ENCODE data around the gene LDLRAD1.
A peak's percentile ranks its signal among the peaks of the same experiment; 100 is the strongest.
"Not testable (repeated sequence)": the region's sequence is repeated elsewhere in the genome, so short reads cannot be mapped to it uniquely, and the experiment has no call there.

The LDLRAD1 gene

DNA sequence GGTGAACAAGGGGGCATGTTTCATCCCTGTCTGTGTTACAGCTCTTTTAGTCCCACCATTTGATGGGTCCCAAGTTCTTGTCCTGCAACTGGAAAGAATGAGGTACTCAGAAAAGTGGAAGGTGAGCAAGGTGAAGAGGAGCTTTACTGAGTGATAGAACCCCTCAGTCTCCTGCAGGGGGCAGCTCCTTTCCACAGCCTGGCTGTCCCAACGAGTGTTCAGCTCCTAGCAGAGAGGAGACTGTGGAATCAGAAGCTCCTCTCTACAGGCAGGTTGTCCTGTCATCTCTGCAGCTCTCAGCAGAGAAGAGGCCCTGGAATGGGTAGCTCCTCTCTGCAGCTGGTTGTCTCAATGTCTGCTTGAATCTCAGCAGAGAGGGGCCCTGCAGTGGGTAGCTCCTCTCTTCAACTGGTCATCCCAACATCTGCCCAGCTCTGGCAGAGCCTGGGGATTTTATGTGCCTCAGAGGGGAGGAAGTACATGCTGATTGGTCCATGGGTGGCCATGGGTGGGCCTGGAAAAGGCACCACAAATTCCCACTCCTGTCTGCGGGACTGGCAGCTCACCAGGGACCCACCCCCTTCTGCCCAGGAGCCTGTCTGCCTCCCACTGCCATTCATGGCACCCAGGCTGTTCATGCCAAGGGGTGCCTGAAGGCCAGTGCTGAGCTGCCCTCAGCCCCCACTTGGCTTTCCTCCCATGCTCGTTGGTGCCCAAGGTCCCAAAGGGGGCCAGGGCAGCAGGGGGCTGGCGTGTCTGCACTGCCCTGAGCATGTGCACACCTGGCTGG lies 25.7 kb downstream of the LDLRAD1 start:
- no peak for DNase-seq (ENCODE audit: low read depth in 2 of 2)

DNA sequence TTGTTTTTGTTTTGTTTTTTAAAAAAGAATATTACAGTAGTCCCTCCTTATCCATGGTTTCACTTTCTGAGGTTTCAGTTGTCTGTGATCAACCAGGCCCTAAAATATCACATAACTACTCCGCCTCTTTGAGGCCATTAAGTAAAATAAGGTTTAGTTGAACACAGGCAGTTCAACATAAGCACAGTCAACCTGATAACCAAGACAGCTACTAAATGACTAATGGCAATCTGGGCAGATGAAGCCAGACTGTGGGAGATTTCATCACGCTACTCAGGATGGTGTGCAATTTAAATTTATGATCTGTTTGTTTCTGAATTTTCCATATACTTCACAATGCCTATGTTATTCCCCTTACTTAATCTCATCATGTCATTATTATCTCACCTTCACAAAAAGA lies 30.1 kb downstream of the LDLRAD1 start:
- no peak for DNase-seq (ENCODE audit: low read depth in 2 of 2)

DNA sequence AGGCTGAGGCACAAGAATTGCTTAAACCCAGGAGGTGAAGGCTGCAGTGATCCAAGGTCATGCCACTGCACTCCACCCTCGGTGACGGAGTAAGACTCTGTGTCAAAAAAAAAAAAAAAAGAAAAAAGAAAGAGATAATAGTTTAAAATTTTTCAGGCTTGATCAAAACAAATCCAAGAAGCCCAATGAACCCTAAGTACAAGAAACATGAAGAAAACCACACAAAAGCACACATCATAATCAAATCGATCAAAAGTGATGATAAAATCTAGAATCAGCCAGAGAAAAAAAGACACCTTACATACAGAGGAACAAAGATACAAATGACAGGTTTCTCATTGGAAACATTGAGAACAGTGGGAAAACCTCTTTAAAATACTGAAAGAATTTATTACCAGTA lies 31.5 kb downstream of the LDLRAD1 start:
- no peak for DNase-seq (ENCODE audit: low read depth in 2 of 2)

DNA sequence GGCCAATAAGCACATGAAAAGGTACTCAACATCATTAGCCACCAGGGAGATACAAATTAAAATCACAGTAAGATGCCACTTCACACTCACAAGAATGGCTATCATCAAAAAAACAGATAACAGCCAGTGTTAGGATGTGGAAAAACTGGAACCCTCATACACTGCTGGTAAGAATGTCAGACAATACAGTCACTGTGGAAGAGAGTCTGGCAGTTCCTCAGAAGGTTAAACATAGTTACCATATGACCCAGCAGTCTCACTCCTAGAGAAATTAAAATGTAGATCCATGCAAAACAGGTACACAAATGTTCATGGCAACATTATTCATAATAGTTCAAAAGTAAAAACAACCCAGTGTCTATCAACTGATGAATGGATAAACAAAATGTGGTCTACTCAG lies 33.3 kb downstream of the LDLRAD1 start:
- no peak for DNase-seq (ENCODE audit: low read depth in 2 of 2)

DNA sequence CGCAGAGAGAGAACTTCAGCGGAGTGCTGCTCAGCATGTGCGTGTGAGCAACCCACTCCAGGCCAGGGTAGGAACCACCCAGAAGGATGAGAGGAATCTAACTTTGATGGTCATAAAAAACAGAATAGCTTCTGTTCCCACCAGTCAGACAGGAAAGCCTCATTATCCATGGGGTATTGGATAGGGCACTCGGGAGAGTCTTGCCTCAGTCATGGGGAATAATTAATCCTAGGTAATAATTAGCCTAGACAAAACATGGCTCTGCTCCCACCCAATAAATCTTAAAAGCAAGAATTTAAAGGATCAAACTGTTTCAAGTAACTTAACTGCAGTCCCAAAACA lies 35.3 kb downstream of the LDLRAD1 start:
- DNase-seq (ENCODE audit: low read depth in 2 of 2), result no peak

DNA sequence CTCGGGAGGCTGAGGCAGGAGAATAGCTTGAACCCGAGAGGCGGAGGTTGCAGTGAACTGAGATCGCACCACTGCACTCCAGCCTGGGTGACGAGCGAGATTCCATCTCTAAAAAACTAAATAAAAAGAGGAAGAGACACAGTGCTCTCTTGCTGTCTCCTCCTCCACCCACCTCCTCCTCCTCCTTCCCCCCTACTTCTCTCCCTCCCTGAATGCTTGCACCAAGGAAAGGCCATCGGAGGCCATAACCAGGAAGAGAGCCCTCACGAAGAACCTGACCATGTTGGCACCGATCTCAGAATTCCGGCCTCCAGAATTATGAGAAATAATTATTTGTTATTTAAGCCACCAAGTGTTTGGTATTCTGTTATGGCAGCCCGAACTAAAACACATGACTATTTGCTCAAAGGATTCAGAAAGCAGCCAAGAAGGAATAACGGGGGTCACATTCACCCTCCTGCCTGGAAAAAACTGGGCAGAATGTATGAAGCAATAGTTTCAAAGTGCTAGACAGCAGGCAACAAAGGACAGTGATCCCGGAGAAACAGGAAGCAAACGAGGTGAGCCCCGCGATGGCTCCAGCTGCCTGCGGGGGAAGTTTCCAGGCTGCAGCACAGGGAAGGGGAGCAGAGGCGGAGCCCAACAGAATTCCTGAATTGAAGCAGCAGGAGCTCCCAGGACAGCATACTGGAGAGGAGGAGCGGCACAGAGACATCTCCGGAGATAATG lies 35.8 kb downstream of the LDLRAD1 start:
- DNase-seq (ENCODE audit: low read depth in 2 of 2), result peak; percentile 8 to 13

DNA sequence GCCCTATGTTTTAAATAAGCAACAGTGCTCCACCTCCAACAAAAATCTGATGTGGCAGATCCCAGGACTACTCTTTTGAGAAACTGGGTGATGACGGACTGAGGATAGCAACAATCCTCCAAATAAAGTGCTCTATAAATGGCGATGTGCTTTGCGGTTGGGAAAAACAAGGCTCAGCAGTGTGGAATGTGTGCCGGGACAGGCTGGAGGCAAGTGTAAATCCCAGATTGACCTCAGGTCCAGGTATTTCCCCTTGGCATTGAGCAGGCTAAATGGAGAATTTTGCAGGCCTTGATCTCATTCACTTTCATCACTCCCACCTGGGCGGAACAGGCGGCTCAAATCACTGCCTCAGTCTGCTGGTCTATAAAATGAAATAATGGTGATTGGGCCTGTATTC lies 36.8 kb downstream of the LDLRAD1 start:
- DNase-seq (ENCODE audit: low read depth in 2 of 2), result no peak

- DNase-seq (ENCODE audit: low read depth in 2 of 2), result no peak
Measured at GRCh38 chr1:53979712-53980450, 38.1 kb downstream of the LDLRAD1 start.

DNA sequence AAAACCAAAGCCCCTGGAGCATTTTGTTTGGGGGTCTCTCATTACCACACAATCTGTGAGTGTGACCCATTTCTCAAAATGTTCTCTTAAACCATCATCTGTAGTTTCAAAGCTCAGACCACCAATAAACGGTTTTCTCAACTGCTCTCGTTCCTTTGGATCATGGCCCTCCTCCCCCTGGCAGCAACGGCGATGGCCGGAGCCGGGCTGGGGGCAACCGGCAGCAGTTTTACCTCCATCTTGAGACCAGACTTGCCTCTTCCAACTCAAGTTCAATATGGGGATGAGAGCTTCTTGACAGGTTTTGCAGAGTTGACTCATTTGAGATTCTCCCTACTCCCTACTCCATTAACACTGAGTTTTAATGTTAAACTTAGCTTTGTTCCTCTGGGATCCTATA lies 42.1 kb downstream of the LDLRAD1 start:
- no peak for DNase-seq (ENCODE audit: low read depth in 2 of 2)

- DNase-seq (ENCODE audit: low read depth in 2 of 2), result no peak
Measured at GRCh38 chr1:53971718-53972117, 46.3 kb downstream of the LDLRAD1 start.

DNA sequence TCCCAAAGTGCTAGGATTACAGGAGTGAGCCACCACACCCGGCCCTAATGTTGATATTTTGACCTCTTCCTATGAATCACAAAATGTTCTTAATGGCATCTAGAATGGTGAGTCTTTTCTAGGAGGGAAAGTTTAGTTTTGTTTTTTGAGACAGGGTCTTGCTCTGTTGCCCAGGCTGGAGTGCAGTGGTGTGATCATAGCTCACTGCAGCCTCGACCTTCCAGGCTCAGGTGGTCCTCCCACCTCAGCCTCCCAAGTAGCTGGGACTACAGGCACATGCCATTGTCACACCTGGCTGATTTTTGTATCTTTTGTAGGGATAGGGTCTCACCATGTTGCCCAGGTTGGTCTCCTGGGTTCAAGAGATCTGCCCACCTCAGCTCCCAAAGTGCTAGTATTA lies 48.7 kb downstream of the LDLRAD1 start:
- not testable (repeated sequence) for DNase-seq (ENCODE audit: low read depth in 2 of 2)

GRCh38 chr1:53968125-53968513 lies 49.9 kb downstream of the LDLRAD1 start:
- DNase-seq (ENCODE audit: low read depth in 2 of 2), result no peak

GRCh38 chr1:53967409-53968124 lies 50.4 kb downstream of the LDLRAD1 start:
- no peak for DNase-seq (ENCODE audit: low read depth in 2 of 2)

DNA sequence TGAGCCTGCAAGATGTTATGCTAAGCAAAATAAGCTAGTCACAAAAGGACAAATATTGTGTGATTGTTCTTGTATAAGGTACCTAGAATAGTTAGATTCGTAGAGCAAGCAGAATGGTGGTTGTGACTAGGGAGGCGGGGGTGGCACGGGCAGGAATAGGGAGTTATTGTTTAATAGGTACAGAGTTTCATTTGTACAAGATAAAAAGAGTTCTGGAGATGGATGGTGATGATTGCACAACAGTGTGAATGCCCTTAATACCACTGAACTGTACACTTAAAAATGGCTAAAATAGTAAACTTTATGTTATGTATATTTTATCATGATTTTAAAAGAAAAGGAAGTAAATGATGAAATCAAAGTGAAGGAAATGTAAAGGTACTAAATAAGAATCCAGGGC lies 51.2 kb downstream of the LDLRAD1 start:
- DNase-seq (ENCODE audit: low read depth in 2 of 2), result no peak

DNA sequence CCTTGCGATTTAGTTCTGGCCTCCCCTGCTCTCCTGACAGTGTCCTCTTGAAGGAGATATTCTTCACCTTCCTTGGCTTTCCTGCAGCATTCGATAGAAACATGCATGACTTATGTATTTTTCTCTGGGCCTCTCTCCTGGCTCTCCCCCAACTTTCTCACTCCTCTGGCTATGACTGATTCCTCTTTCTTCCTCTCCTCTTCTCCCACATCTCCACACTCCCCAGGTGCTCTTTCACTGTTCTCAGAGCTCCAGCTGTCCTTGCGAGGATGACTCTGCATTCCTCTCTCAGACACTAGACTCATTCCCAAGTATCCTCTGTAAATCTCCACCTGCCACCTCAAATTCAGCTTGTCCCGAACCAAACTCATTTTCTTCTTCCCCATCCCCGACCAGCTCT lies 53.9 kb downstream of the LDLRAD1 start:
- DNase-seq (ENCODE audit: low read depth in 2 of 2), result no peak

GRCh38 chr1:53963460-53963859 lies 54.5 kb downstream of the LDLRAD1 start:
- no peak for DNase-seq (ENCODE audit: low read depth in 2 of 2)

DNA sequence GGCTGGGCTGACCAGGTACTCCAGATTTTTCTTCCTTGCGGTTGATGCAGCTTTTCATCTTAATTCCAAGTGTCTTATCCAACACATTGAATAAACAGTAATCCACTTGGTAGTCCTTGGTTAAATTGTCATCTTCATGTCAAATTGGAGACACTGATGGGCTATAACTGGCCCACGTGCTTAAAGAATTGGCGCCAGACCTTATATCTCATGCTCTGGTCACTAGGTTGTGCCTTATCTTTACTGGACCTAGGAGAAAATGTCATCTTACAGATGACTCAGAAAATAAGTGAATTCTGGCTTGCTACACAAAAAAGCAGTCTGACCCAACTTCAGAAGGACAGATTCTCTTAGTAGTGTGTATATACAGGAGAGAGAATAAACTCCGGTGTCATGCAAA lies 55.6 kb downstream of the LDLRAD1 start:
- DNase-seq (ENCODE audit: low read depth in 2 of 2), result no peak

DNA sequence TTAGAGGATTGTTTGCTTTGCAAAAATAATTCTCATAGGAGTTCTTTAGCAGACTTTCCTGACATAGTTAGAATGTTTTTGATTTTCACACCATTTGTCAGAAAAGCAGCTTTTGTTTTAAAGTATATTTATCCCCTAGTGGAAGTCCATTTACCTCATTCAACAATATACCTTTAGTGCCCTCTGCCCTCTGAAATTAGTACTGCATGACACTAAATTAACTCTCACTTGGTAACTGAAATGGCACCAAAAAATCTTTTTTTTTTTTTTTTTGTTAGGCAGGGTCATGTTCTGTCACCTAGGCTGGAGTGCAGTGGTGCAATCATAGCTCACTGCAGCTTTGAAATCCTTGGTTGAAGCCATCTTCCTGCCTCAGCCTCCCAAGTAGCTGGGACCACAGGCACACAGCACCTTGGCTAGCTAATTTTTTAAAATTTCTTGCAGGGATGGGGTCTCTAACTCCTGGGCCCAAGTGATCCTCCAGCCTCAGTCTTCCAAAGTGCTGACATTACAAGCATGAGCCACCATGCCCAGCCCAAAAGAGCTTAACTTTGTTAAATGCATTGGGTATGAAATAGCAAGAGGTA lies 58.2 kb downstream of the LDLRAD1 start:
- DNase-seq (ENCODE audit: low read depth in 2 of 2), result no peak

Measured in fibroblast of skin of left biceps (primary cell).